Measurements from ENCODE around the gene FAM3C.

GRCh38 chr7:121431996-121432395 is 35.9 kb upstream of the FAM3C start:
- TF ChIP-seq CTCF (IDR thresholded peaks at IDR 0.05) = no peak
- no peak for TF ChIP-seq EZH2 (IDR thresholded peaks at IDR 0.05; ENCODE audit: borderline replicate concordance, insufficient read depth, low read depth, low read length, poor library complexity, severe bottlenecking)

Measured in B cell (primary cell).